Measurements from ENCODE around the gene RCVRN.

GRCh38 chr17:9941305-9941704, 36.2 kb upstream of the RCVRN start:
- TF ChIP-seq CTCF (IDR thresholded peaks at IDR 0.05) (no peak), POLR2A (IDR thresholded peaks at IDR 0.05) (no peak)

Measured in uterus (tissue), 2 donors.